GM19035 (cell line): ENCODE measurements around the gene MIOX.

Source experiments
- ATAC-seq: cut with Tn5 transposase; IDR thresholded peaks from one replicate; pipeline ENCODE4 v1.9.1; 2021; ENCODE audit not compliant: unreplicated experiment

The MIOX gene

GRCh38 chr22:50486561-50487289 is at the start of gene MIOX:
Gene MIOX, plus strand, starts transcription at chr22:50486859. Its CDS starts 39 bp downstream, at chr22:50486898.
- ATAC-seq: no peak

DNA sequence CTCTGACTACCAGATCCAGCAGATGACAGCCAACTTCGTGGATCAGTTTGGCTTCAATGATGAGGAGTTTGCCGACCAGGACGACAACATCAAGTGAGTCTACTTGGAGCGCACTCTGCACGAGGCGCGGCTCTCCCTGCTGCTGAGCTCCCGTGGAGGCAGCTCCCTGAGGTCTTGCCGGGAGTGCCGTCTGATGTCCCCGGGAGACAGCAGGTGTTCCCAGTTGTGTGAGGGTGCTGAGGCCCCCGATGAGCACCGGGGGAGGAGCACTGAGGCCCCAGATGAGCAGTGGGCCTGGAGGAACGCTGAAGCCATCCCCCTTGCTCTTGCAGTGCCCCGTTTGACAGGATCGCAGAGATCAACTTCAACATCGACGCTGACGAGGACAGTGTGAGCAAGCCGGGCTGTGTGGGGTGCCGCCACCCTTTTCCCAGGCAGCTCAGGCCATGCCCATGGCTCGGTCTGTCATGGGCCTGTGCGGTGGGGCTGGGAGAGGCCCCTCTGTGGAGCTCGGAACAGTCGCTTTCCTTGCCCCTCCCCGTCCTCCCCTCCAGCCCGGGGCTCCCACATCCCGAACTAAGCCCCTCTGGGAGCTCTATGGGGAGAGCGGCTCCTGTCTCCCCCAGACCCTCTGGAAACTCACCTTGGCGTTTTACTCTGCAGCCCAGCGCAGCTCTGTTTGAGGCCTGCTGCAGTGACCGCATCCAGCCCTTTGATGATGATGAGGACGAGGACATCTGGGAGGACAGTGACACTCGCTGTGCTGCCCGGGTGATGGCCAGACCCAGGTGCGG is 49.0 kb upstream of the MIOX start:
- ATAC-seq: no peak

- ATAC-seq: no peak
Observed at GRCh38 chr22:50438305-50439275, 48.1 kb upstream of the MIOX start.

- ATAC-seq: no peak
Observed at GRCh38 chr22:50439314-50439870, 47.3 kb upstream of the MIOX start.

DNA sequence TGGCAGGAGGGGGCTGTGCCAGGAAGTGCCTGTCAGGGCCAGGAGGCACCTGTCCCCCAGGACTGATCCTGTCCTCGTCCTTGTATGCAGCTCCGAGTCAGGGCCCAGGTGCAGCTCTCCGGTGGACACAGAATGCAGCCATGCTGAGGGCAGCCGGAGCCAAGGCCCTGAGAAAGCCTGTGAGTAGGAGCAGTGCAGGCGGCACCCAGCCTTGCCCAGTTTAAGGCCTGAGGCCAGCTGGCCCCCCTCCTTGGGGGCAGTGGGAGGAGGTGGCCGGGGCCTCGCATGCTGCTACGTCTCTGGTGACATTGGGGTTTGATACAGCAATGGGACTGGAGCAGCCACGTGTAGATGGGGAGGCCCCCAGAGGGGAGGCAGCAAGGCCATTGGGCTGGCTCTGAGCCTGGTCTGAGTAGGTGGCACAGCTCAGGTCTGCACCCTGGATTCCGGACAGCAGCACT is 46.8 kb upstream of the MIOX start:
- no peak for ATAC-seq

GRCh38 chr22:50440544-50441249 is 46.0 kb upstream of the MIOX start:
- no peak for ATAC-seq

- ATAC-seq: no peak
Observed at GRCh38 chr22:50441428-50441993, 45.1 kb upstream of the MIOX start.

DNA sequence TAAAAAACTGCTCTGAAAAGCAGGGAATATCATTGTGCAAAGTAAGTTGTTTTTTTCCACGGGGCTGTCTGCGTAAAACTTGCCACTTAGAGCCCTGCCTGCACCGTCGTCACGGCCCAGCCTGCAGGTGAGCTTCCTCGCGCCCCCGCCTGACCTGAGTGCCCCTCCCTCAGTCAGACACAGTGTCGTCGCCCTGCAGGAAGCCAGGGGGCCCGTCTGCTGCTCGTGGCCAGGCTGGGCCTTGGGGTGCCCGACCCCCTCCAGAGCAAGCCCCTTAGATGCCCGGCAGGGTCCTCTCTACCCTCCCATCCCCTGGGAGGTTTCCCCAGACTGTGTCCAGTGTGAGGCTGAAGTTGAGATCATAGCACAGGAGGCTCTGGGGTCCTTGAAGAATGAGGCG is 43.5 kb upstream of the MIOX start:
- ATAC-seq: no peak

DNA sequence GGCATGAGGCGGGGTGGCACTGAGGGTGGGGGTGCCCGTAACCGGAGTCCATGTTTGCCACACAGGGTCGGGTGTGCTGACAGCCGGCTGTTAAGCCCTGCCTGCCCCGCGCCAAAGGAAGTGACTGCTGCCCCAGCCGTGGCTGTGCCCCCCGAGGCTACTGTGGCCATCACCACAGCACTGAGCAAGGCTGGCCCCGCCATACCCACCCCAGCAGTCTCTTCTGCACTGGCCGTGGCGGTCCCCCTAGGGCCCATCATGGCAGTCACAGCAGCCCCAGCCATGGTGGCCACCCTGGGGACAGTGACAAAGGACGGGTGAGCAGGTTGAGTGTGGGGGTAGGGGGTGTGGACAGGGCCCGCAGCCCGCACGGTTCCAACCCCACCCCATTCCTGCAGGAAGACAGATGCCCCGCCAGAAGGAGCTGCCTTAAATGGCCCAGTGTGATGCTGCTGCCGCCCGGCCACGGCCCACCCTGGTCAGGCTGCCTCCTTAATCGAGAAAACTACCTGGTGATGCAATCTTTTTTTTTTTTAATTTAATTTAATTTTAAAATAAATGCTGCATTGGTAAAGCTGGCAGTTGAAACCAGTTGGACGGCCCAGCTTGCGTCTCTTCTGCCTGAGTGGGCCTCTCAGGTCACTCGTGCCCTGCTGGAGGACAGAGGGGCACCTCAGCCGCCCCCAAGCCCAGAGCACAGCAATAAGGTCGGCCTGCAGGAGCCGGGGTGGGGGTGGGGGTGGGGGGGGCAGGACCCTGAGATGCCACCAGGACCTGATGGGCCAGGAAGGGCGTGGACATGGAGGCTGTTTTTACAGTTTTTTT is 42.6 kb upstream of the MIOX start:
- ATAC-seq: no peak

GRCh38 chr22:50444663-50445062 is 42.0 kb upstream of the MIOX start:
- no peak for ATAC-seq

DNA sequence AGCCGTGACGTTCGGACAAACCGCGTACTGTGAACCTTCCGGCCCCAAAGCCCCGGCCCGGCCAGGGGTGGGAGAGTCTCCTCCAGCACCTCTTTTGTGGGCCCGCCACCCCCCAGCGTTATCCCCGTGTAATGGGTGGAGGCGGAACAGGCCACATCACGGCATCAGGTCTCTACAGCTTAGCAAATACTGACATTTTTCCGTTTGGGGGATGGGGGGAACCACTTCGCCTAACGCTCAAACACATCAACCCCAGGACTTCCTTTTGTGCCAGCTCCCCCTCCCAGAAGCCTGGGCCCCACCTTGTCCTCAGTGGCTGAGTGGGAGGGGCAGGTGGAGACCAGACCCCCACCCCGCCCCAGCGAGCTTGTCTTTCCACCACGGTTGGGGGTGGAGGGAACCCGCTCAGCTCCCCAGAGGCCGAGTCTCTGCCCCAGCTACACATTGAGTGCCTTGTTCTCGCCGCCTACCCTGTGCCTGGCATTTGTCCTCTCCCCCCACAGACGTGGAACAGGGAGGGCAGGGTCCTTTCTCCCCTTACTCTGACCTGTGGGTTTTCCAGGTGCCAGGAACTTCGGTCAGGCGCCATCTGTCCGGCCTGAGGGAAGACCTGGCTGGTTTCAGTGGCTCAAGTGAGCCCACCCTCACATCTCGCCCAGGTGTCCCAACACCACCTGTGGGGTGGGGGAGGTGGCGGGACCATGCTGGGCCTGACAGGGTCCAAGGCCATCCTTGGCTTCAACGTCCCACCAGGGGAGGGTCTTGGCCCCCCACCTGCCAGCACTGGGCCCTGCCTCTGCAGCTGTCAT is 41.4 kb upstream of the MIOX start:
- no peak for ATAC-seq

GRCh38 chr22:50445880-50446707 is 40.6 kb upstream of the MIOX start:
- no peak for ATAC-seq

- ATAC-seq: no peak
Observed at GRCh38 chr22:50446708-50447575, 39.7 kb upstream of the MIOX start.

GRCh38 chr22:50447576-50448551 is 38.8 kb upstream of the MIOX start:
- ATAC-seq: no peak

DNA sequence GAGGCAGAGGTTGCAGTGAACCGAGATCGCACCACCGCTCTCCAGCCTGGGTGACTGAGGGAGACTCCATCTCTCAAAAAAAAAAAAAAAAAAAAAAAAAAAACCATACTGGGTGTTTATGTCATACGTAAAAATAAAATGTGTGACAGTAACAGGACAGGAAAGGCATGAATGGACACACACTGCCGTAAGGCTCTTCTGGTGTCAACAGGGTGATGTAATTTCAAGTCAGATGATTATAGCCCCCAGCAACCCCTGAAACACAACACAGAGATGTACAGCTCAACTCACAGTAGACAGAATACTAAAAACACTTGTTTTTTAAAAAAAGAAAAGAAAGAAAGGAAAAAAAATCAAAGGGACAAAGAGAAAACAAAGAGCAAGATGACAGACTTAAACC is 34.0 kb upstream of the MIOX start:
- no peak for ATAC-seq
